Bronchial epithelial cell (primary cell): ENCODE results near the gene PPARG. TPM values are rescaled to one million over a fixed set of nuclear protein-coding genes. Genes with fewer than 3 reads are reported as not detected.
A peak's percentile ranks its signal among the peaks of the same experiment; 100 is the strongest.

Experiments used
- DNase-seq: peaks from one replicate; pipeline ENCODE4 v3.0.0-alpha.2; 2010; ENCODE audit warnings: low read depth
- FAIRE-seq: peaks from 2 replicates; lab custom pipeline; 2011; peaks lifted over from hg19 to GRCh38; lab: Jason Lieb, UNC
- H3K27me3 ChIP-seq: 2 replicates; pipeline ENCODE4 v1.5.1; 2011; ENCODE audit warnings: low read length; ENCODE audit not compliant: control insufficient read depth, insufficient read depth
- H3K36me3 ChIP-seq: 2 replicates; pipeline ENCODE4 v1.5.1; 2011; ENCODE audit warnings: low read length; ENCODE audit not compliant: control insufficient read depth, insufficient read depth
- H3K4me3 ChIP-seq: 2 replicates; pipeline ENCODE4 v1.5.1; 2011; ENCODE audit warnings: mild to moderate bottlenecking, low read depth, low read length, control low read depth
- total RNA-seq: library from RNA; depleted of rRNA; stranded (reverse); fragments of >200 nt; gene quantifications from 2 replicates; pipeline ENCODE4 v1.2.1, GENCODE V29; 2014
- TF ChIP-seq, protein P1 (sequence below): IDR thresholded peaks from 2 replicates; pipeline ENCODE4 v1.5.1; 2011; ENCODE audit warnings: mild to moderate bottlenecking, moderate library complexity, low read length, control low read depth, inconsistent platforms; ENCODE audit not compliant: insufficient read depth, severe bottlenecking

PPARG gene
- total RNA-seq, 1 donor from 2014 or later: 14.5 TPM

DNA sequence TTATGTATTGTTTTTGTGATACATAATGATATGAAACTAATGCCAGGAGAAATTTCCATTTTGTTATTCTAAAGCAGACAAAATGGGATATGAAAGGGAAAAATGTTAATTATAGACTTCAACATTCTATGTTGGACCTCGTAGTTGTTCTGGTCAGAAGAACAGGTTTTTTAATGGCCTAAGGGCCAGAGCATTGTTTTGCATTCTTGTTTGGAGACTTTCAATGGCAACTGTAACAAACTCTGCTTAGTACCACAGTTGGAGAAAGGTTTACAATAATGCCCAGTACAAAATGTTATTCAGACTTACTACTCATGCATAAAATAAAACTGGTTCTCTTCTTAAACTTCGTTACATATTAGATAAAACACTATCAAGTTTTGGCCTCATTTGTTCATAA, 12.2 kb downstream of the PPARG start:
- TF ChIP-seq, protein P1, sequence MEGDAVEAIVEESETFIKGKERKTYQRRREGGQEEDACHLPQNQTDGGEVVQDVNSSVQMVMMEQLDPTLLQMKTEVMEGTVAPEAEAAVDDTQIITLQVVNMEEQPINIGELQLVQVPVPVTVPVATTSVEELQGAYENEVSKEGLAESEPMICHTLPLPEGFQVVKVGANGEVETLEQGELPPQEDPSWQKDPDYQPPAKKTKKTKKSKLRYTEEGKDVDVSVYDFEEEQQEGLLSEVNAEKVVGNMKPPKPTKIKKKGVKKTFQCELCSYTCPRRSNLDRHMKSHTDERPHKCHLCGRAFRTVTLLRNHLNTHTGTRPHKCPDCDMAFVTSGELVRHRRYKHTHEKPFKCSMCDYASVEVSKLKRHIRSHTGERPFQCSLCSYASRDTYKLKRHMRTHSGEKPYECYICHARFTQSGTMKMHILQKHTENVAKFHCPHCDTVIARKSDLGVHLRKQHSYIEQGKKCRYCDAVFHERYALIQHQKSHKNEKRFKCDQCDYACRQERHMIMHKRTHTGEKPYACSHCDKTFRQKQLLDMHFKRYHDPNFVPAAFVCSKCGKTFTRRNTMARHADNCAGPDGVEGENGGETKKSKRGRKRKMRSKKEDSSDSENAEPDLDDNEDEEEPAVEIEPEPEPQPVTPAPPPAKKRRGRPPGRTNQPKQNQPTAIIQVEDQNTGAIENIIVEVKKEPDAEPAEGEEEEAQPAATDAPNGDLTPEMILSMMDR: no peak
- FAIRE-seq: no peak
- Histone ChIP-seq H3K4me3 (no peak overlapping the region), H3K36me3 (no peaks in the 10 kb centered on the region), H3K27me3 (peaks cover 2% of the 10 kb centered on the region)
- no peak for DNase-seq

DNA sequence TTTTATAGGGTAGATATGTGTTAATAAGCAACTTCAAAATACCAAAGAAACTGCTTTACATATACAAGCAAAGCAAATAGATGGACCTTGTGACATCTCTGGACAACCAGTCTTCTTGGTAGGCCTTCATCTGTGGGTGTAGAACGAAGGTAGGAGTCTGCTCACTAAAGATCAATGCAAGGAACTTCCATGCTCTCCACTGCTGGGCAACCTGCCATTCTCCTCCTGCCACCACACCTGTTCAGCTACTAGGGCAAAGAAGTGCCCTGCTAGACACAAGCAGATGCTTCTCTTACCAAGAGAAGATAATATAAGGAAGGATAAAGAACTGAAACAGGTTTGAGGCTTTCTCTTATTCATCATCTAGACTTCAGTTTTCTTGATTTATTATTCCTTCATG, 12.6 kb downstream of the PPARG start:
- TF ChIP-seq, protein P1: no peak
- Histone ChIP-seq H3K27me3 (peaks cover 2% of the 10 kb centered on the region), H3K36me3 (no peaks in the 10 kb centered on the region), H3K4me3 (no peak overlapping the region)
- DNase-seq (no peak), FAIRE-seq (no peak)

DNA sequence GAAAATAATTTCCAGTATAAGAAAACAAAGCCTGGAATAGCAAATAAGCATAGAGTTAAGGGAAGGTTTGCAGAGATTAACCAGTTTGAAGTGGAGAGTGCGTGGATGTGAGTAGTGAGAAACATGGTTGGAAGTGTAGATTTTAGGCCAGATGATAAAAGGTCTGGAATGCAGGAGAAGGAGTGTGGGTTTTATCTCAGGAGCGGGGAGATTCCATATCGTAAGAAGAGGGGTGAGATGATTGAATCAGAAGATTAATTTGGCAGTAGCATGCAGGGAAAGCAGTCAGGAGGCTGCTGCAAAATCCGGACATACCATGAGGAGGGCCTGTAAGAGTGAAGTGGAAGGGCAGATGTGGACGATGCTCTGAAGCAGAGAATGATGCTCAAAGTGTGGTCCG, 13.7 kb downstream of the PPARG start:
- no peak for DNase-seq
- FAIRE-seq: no peak
- Histone ChIP-seq H3K4me3 (no peak overlapping the region), H3K36me3 (no peaks in the 10 kb centered on the region), H3K27me3 (peaks cover 2% of the 10 kb centered on the region)
- TF ChIP-seq, protein P1: no peak

DNA sequence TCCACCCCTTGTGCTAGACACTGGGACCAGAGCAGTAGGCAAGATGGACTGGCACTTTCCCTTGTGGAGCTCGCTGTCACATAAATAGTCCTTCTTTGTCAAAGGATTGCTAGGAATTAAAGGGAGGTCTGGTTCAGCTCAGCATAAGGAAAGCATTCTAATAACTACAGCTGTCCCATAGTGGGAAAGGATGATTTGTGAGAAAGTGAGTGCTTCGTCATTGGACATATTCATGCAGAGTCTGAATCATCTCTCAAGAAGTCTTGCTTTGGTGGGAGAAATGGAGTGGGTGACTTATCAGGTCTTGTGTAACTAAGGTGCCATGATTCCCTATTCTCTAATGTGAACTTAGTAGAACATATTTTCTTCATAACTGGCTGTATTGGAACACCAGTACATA, 14.7 kb downstream of the PPARG start:
- TF ChIP-seq, protein P1: no peak
- FAIRE-seq (no peak), DNase-seq (peak; percentile 83)
- no peaks in the 10 kb centered on the region for H3K36me3 ChIP-seq
- no peak overlapping the region for H3K4me3 ChIP-seq
- peaks cover 2% of the 10 kb centered on the region for H3K27me3 ChIP-seq

DNA sequence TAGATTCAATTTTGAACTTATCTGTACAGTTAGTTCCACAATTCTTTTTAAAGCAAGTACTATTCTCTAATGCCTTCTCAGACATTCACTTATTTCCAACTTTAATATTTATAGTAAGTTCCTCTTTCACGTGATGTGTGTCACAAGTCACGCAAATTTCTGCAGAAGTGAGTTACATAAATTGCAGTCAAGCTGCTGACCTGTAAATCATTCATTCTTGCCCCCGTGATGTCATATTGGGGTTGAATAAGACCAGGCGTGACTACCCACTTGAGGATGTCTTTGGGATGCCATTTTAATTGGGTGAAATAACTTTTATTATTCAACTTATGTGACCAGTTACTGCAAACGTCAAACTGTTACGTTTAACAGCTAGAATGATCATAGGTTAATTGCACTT, 15.1 kb downstream of the PPARG start:
- H3K4me3 ChIP-seq: no peak overlapping the region
- TF ChIP-seq, protein P1: no peak
- peaks cover 2% of the 10 kb centered on the region for H3K27me3 ChIP-seq
- DNase-seq: no peak
- no peak for FAIRE-seq
- H3K36me3 ChIP-seq: no peaks in the 10 kb centered on the region

DNA sequence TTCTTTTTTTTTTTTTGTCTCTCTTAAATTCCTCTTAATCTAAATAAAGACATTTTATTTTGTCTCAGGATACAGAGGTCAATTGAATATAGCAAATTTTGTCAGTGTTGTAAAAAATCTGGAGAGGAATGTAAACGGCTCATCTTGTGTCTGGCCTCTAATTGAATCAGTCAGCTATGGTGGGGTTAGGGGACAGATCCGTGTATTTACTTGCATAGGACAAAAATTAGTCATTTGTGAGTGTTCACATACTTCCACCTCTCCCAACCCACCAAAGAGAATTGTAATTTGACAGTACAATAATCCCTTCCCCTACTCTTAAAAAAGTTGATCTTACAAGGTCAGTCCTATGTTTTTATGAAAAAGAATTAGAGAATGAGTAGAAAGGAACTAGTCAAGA, 18.3 kb downstream of the PPARG start:
- TF ChIP-seq, protein P1: no peak
- Histone ChIP-seq H3K4me3 (no peak overlapping the region), H3K36me3 (no peaks in the 10 kb centered on the region), H3K27me3 (no peaks in the 10 kb centered on the region)
- FAIRE-seq: no peak
- no peak for DNase-seq
